Activated T-helper 17 cell treated with anti-CD3 and anti-CD28 coated beads, Interleukin-2, amount 50 U/mL, for 72 hours (primary cell): ENCODE measurements around the gene PPP1R13L. TPM values are rescaled to one million over a fixed set of nuclear protein-coding genes. Genes with fewer than 3 reads are reported as not detected.
"Not testable (repeated sequence)": the region's sequence is repeated elsewhere in the genome, so short reads cannot be mapped to it uniquely, and the experiment has no call there.

Experiments used
- ATAC-seq: fragments of 150-1000 bp; cut with Tn5 transposase; replicated peaks from 2 replicates; pipeline ENCODE4 v1.10.0; 2021; ENCODE audit warnings: mild to moderate bottlenecking, moderate library complexity
- H3K27ac Mint-ChIP-seq: one replicate; pipeline ENCODE4 v1.8.0; 2022; ENCODE audit warnings: mixed read lengths
- H3K27me3 Mint-ChIP-seq: one replicate; pipeline ENCODE4 v1.8.0; 2022; ENCODE audit warnings: mixed read lengths
- H3K36me3 Mint-ChIP-seq: one replicate; pipeline ENCODE4 v1.8.0; 2022; ENCODE audit warnings: low read depth, mild to moderate bottlenecking, mixed read lengths
- H3K4me1 Mint-ChIP-seq: one replicate; pipeline ENCODE4 v1.8.0; 2022; ENCODE audit warnings: mixed read lengths
- H3K4me3 Mint-ChIP-seq: one replicate; pipeline ENCODE4 v1.8.0; 2022; ENCODE audit warnings: mild to moderate bottlenecking, mixed read lengths
- H3K9me3 Mint-ChIP-seq: one replicate; pipeline ENCODE4 v1.8.0; 2022; ENCODE audit warnings: mixed read lengths
- total RNA-seq, 2 donors: library from RNA; stranded (reverse); gene quantifications; one replicate each; pipeline ENCODE4 v1.2.3, GENCODE V29; 2022

Gene PPP1R13L
- total RNA-seq, 2 donors from 2014 or later: 21.0 to 66.8 TPM

- Mint-ChIP-seq H3K27me3 (no peaks in the 10 kb centered on the region), H3K36me3 (peaks cover 30% of the 10 kb centered on the region), H3K4me3 (peak overlapping the region; percentile 9), H3K9me3 (no peaks in the 10 kb centered on the region), H3K27ac (peak overlapping the region; percentile 60), H3K4me1 (peaks cover 13% of the 10 kb centered on the region)
- no peak for ATAC-seq
These were observed 17.2 kb upstream of the PPP1R13L start for GRCh38 chr19:45421947-45422498.

- H3K4me3 Mint-ChIP-seq: no peak overlapping the region
- peaks cover 41% of the 10 kb centered on the region for H3K36me3 Mint-ChIP-seq
- H3K27ac Mint-ChIP-seq: peak overlapping the region; percentile 12
- no peaks in the 10 kb centered on the region for H3K9me3 Mint-ChIP-seq
- H3K4me1 Mint-ChIP-seq: peaks cover 13% of the 10 kb centered on the region
- ATAC-seq: no peak
- H3K27me3 Mint-ChIP-seq: no peaks in the 10 kb centered on the region
These were observed 16.0 kb upstream of the PPP1R13L start for GRCh38 chr19:45420871-45421270.

- peak overlapping the region; percentile 12 for H3K27ac Mint-ChIP-seq
- peaks cover 13% of the 10 kb centered on the region for H3K4me1 Mint-ChIP-seq
- no peak overlapping the region for H3K4me3 Mint-ChIP-seq
These were observed 15.5 kb upstream of the PPP1R13L start for GRCh38 chr19:45420356-45420755.

GRCh38 chr19:45419895-45420294 lies 15.0 kb upstream of the PPP1R13L start:
- Mint-ChIP-seq H3K27ac (peak overlapping the region; percentile 12), H3K4me1 (peaks cover 13% of the 10 kb centered on the region), H3K4me3 (no peak overlapping the region), H3K27me3 (no peaks in the 10 kb centered on the region), H3K9me3 (no peaks in the 10 kb centered on the region), H3K36me3 (peaks cover 47% of the 10 kb centered on the region)
- no peak for ATAC-seq

More at GRCh38 chr19:45420356-45420755, 15.5 kb upstream of the PPP1R13L start:
- Mint-ChIP-seq H3K27me3 (no peaks in the 10 kb centered on the region), H3K9me3 (no peaks in the 10 kb centered on the region), H3K36me3 (peaks cover 46% of the 10 kb centered on the region)
- no peak for ATAC-seq

- Mint-ChIP-seq H3K27ac (no peak overlapping the region), H3K9me3 (no peaks in the 10 kb centered on the region), H3K36me3 (peaks cover 52% of the 10 kb centered on the region), H3K27me3 (no peaks in the 10 kb centered on the region), H3K4me1 (peaks cover 13% of the 10 kb centered on the region), H3K4me3 (no peak overlapping the region)
- no peak for ATAC-seq
These were observed 14.5 kb upstream of the PPP1R13L start for GRCh38 chr19:45419396-45419795.

GRCh38 chr19:45418802-45419201 lies 13.9 kb upstream of the PPP1R13L start:
- no peak overlapping the region for H3K4me3 Mint-ChIP-seq

GRCh38 chr19:45417151-45417550 lies 12.3 kb upstream of the PPP1R13L start:
- Mint-ChIP-seq H3K36me3 (peaks cover 73% of the 10 kb centered on the region), H3K4me1 (peaks cover 4% of the 10 kb centered on the region), H3K9me3 (no peaks in the 10 kb centered on the region), H3K27me3 (no peaks in the 10 kb centered on the region), H3K27ac (no peak overlapping the region), H3K4me3 (no peak overlapping the region)
- no peak for ATAC-seq

More at GRCh38 chr19:45418802-45419201, 13.9 kb upstream of the PPP1R13L start:
- no peak for ATAC-seq
- no peak overlapping the region for H3K27ac Mint-ChIP-seq
- H3K36me3 Mint-ChIP-seq: peaks cover 58% of the 10 kb centered on the region
- H3K4me1 Mint-ChIP-seq: peaks cover 13% of the 10 kb centered on the region
- no peaks in the 10 kb centered on the region for H3K27me3 Mint-ChIP-seq
- H3K9me3 Mint-ChIP-seq: no peaks in the 10 kb centered on the region

- Mint-ChIP-seq H3K4me1 (no peaks in the 10 kb centered on the region), H3K27ac (peak overlapping the region; percentile 59), H3K9me3 (no peaks in the 10 kb centered on the region), H3K36me3 (peaks cover 78% of the 10 kb centered on the region), H3K27me3 (no peaks in the 10 kb centered on the region), H3K4me3 (no peak overlapping the region)
- ATAC-seq: no peak
These were observed 9.6 kb upstream of the PPP1R13L start for GRCh38 chr19:45414468-45414867.

GRCh38 chr19:45413497-45413896 lies 8.6 kb upstream of the PPP1R13L start:
- no peak overlapping the region for H3K4me3 Mint-ChIP-seq
- no peak for ATAC-seq
- peaks cover 9% of the 10 kb centered on the region for H3K4me1 Mint-ChIP-seq
- H3K27ac Mint-ChIP-seq: no peak overlapping the region
- no peaks in the 10 kb centered on the region for H3K9me3 Mint-ChIP-seq
- H3K36me3 Mint-ChIP-seq: peaks cover 86% of the 10 kb centered on the region
- no peaks in the 10 kb centered on the region for H3K27me3 Mint-ChIP-seq

- not testable (repeated sequence) for H3K4me3 Mint-ChIP-seq, H3K9me3 Mint-ChIP-seq, H3K27me3 Mint-ChIP-seq, ATAC-seq, H3K27ac Mint-ChIP-seq
- Mint-ChIP-seq H3K36me3 (peaks cover 76% of the 10 kb centered on the region), H3K4me1 (peaks cover 24% of the 10 kb centered on the region)
These were observed 5.5 kb upstream of the PPP1R13L start for GRCh38 chr19:45410330-45410729.

GRCh38 chr19:45409557-45409920 lies 4.7 kb upstream of the PPP1R13L start:
- peaks cover 5% of the 10 kb centered on the region for H3K27me3 Mint-ChIP-seq

GRCh38 chr19:45408830-45409556 lies 4.1 kb upstream of the PPP1R13L start:
- Mint-ChIP-seq H3K27me3 (peaks cover 9% of the 10 kb centered on the region), H3K27ac (peak overlapping the region; percentile 83), H3K4me1 (peaks cover 24% of the 10 kb centered on the region), H3K9me3 (no peaks in the 10 kb centered on the region), H3K36me3 (peaks cover 80% of the 10 kb centered on the region), H3K4me3 (no peak overlapping the region)
- ATAC-seq: no peak

More at GRCh38 chr19:45409557-45409920, 4.7 kb upstream of the PPP1R13L start:
- Mint-ChIP-seq H3K4me1 (peaks cover 24% of the 10 kb centered on the region), H3K9me3 (no peaks in the 10 kb centered on the region), H3K36me3 (peaks cover 80% of the 10 kb centered on the region), H3K27ac (peak overlapping the region; percentile 83), H3K4me3 (no peak overlapping the region)
- ATAC-seq: no peak

GRCh38 chr19:45408121-45408520 lies 3.3 kb upstream of the PPP1R13L start:
- Mint-ChIP-seq H3K27ac (peak overlapping the region; percentile 83), H3K36me3 (peaks cover 75% of the 10 kb centered on the region), H3K9me3 (no peaks in the 10 kb centered on the region), H3K4me3 (peak overlapping the region; percentile 91), H3K4me1 (peaks cover 24% of the 10 kb centered on the region), H3K27me3 (peaks cover 14% of the 10 kb centered on the region)
- no peak for ATAC-seq

GRCh38 chr19:45407585-45407984 lies 2.7 kb upstream of the PPP1R13L start:
- not testable (repeated sequence) for ATAC-seq, H3K27ac Mint-ChIP-seq, H3K9me3 Mint-ChIP-seq
- Mint-ChIP-seq H3K4me1 (peaks cover 24% of the 10 kb centered on the region), H3K4me3 (peak overlapping the region; percentile 91), H3K27me3 (peaks cover 18% of the 10 kb centered on the region), H3K36me3 (peaks cover 70% of the 10 kb centered on the region)

GRCh38 chr19:45407091-45407375 lies 2.2 kb upstream of the PPP1R13L start:
- Mint-ChIP-seq H3K4me3 (peak overlapping the region; percentile 91), H3K36me3 (peaks cover 65% of the 10 kb centered on the region), H3K27me3 (peaks cover 18% of the 10 kb centered on the region), H3K27ac (peak overlapping the region; percentile 97), H3K4me1 (peaks cover 24% of the 10 kb centered on the region), H3K9me3 (no peaks in the 10 kb centered on the region)
- no peak for ATAC-seq
